Mesothelial cell of epicardium (in vitro differentiated cells): ENCODE measurements around the gene CYB5RL. TPM values are rescaled to one million over a fixed set of nuclear protein-coding genes. Genes with fewer than 3 reads are reported as not detected.

Source experiments
- DNase-seq, 2 experiments: peaks; one replicate each; pipeline ENCODE4 v3.0.0; 2021; ENCODE audit warnings: low spot score in 2 of 2; ENCODE audit not compliant: unreplicated experiment in 2 of 2
- H3K27ac Mint-ChIP-seq: 2 replicates; pipeline ENCODE4 v1.8.0; 2021; ENCODE audit warnings: mixed read lengths
- H3K27me3 Mint-ChIP-seq: 2 replicates; pipeline ENCODE4 v1.8.0; 2021; ENCODE audit warnings: low read depth, mixed read lengths
- H3K36me3 Mint-ChIP-seq: 2 replicates; pipeline ENCODE4 v1.8.0; 2021; ENCODE audit warnings: mixed read lengths
- H3K4me1 Mint-ChIP-seq: 2 replicates; pipeline ENCODE4 v1.8.0; 2021; ENCODE audit warnings: mixed read lengths
- H3K4me3 Mint-ChIP-seq: 2 replicates; pipeline ENCODE4 v1.8.0; 2021; ENCODE audit warnings: mild to moderate bottlenecking, moderate library complexity, mixed read lengths
- H3K9me3 Mint-ChIP-seq: 2 replicates; pipeline ENCODE4 v1.8.0; 2021; ENCODE audit warnings: mixed read lengths
- CTCF ChIP-seq: fragments of 200-600 bp; sonication (generic); IDR thresholded peaks from one replicate; pipeline ENCODE4 v1.5.0; 2021; ENCODE audit warnings: antibody characterized with exemption; ENCODE audit not compliant: unreplicated experiment
- total RNA-seq: library from RNA; stranded (reverse); gene quantifications from 3 replicates; pipeline ENCODE4 v1.2.1, GENCODE V29; 2021

CYB5RL gene
- total RNA-seq, 1 donor from 2014 or later, result 8.5 TPM

GRCh38 chr1:54152696-54153095 lies 47.1 kb downstream of the CYB5RL start, which contains the start of gene CDCP2:
Gene CDCP2, minus strand, starts transcription at chr1:54153000. Its CDS starts 78 bp downstream, at chr1:54152922.
- peaks cover 7% of the 10 kb centered on the region for H3K4me1 Mint-ChIP-seq
- H3K27ac Mint-ChIP-seq, result no peak within 1 kb of the TSS
- peaks cover 2% of the 10 kb centered on the region for H3K27me3 Mint-ChIP-seq
- TF ChIP-seq CTCF, result no peak
- H3K9me3 Mint-ChIP-seq, result no peaks in the 10 kb centered on the region
- H3K36me3 Mint-ChIP-seq, result no peaks in the 10 kb centered on the region
- DNase-seq, result no peak
- H3K4me3 Mint-ChIP-seq, result no peak within 1 kb of the TSS

- H3K4me1 Mint-ChIP-seq, result peaks cover 7% of the 10 kb centered on the region
- no peaks in the 10 kb centered on the region for H3K9me3 Mint-ChIP-seq
- no peak overlapping the region for H3K27ac Mint-ChIP-seq
- no peak for TF ChIP-seq CTCF
- DNase-seq, result no peak
- H3K27me3 Mint-ChIP-seq, result peaks cover 2% of the 10 kb centered on the region
- no peaks in the 10 kb centered on the region for H3K36me3 Mint-ChIP-seq
- no peak overlapping the region for H3K4me3 Mint-ChIP-seq
These were observed 48.8 kb downstream of the CYB5RL start for GRCh38 chr1:54151013-54151412.

Other genes with a start within 250 kb of the CYB5RL start
- gene LDLRAD1, start 181.8 kb downstream of the CYB5RL start, total RNA-seq, result not detected in 3 replicates
- gene TMEM59, start 146.8 kb downstream of the CYB5RL start, total RNA-seq, result 211 to 225 TPM (median 223 TPM) in 3 replicates
- 6.8 to 9.2 TPM (median 7.8 TPM) in 3 replicates for gene TCEANC2, start 146.4 kb downstream of the CYB5RL start, total RNA-seq
- gene CDCP2, start 47.0 kb downstream of the CYB5RL start, total RNA-seq, result not detected in 3 replicates
- gene MRPL37, start 137 bp upstream of the CYB5RL start, total RNA-seq, result 54.9 to 57.6 TPM (median 56.9 TPM) in 3 replicates
- 171 to 188 TPM (median 172 TPM) in 3 replicates for gene SSBP3, start 206.4 kb upstream of the CYB5RL start, total RNA-seq